NT2/D1 (cell line): ENCODE results near the gene FAM124B.

Source experiments
- YY1 ChIP-seq: IDR thresholded peaks from 2 replicates; pipeline ENCODE4 v1.6.1; 2011; ENCODE audit not compliant: insufficient read length, insufficient read depth
- ZNF274 ChIP-seq: IDR thresholded peaks from 2 replicates; pipeline ENCODE4 v1.6.1; 2011; ENCODE audit warnings: mild to moderate bottlenecking, low read depth, low read length

DNA sequence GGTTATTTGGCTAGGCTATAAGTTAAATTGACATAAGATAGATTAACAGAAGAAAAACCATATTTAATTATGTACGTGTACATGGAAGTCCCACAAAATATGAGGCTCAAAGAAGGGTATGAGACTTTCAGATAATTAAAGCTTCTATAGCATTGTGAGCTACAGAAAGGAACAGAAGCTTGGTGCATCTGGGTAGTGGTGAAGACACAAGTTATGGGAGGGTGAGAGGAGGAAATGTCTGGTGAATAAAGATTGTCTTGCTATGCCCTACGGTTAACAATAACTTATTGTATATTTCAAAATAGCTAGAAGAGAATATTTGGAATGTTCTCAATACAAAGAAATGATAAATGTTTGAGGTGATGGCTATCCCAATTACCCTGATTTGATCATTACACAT is 6.8 kb upstream of the FAM124B start:
- TF ChIP-seq ZNF274 (no peak), YY1 (no peak)
